Karpas-422 (cell line): Measurements from ENCODE around the gene ZCCHC17. TPM values are rescaled to one million over a fixed set of nuclear protein-coding genes. Genes with fewer than 3 reads are reported as not detected.

Experiments
- DNase-seq: peaks from one replicate; pipeline ENCODE4 v3.0.0-alpha.2; 2015
- H2AFZ ChIP-seq: fragments of 200-600 bp; sonication (generic); 2 replicates; pipeline ENCODE4 v1.6.1; 2014; ENCODE audit warnings: antibody characterized with exemption, low read length, mixed read lengths
- H3K27ac ChIP-seq: fragments of 200-600 bp; sonication (generic); 2 replicates; pipeline ENCODE4 v1.5.1; 2014; ENCODE audit warnings: mild to moderate bottlenecking, low read length, moderate library complexity
- H3K27me3 ChIP-seq: fragments of 200-600 bp; sonication (generic); 2 replicates; pipeline ENCODE4 v1.6.1; 2014; ENCODE audit warnings: low read length, mixed read lengths
- H3K36me3 ChIP-seq: fragments of 200-600 bp; sonication (generic); 2 replicates; pipeline ENCODE4 v1.6.1; 2014; ENCODE audit warnings: low read length, mixed read lengths; ENCODE audit not compliant: insufficient read depth
- H3K4me1 ChIP-seq: fragments of 200-600 bp; sonication (generic); 2 replicates; pipeline ENCODE4 v1.6.1; 2014; ENCODE audit warnings: mild to moderate bottlenecking, low read length, mixed read lengths
- H3K4me2 ChIP-seq: fragments of 200-600 bp; sonication (generic); 2 replicates; pipeline ENCODE4 v1.6.1; 2014; ENCODE audit warnings: low read length, low read depth, mild to moderate bottlenecking; ENCODE audit not compliant: poor library complexity, severe bottlenecking
- H3K4me3 ChIP-seq: fragments of 200-600 bp; sonication (generic); 2 replicates; pipeline ENCODE4 v1.5.1; 2014; ENCODE audit warnings: mild to moderate bottlenecking, antibody characterized with exemption, low read length, mixed read lengths
- H3K79me2 ChIP-seq: fragments of 200-600 bp; sonication (generic); 2 replicates; pipeline ENCODE4 v1.6.1; 2014; ENCODE audit warnings: mild to moderate bottlenecking, low read length, mixed read lengths
- H3K9ac ChIP-seq: fragments of 200-600 bp; sonication (generic); 2 replicates; pipeline ENCODE4 v1.6.0; 2014; ENCODE audit warnings: low read length
- H3K9me2 ChIP-seq: fragments of 200-600 bp; sonication (generic), shearing (Covaris generic); replicated peaks from 2 replicates; pipeline ENCODE4 v1.6.0; 2014; ENCODE audit warnings: mild to moderate bottlenecking, low read length, moderate library complexity; ENCODE audit not compliant: insufficient read depth
- H3K9me3 ChIP-seq: fragments of 300-700, 200-600 bp; sonication (generic); 2 replicates; pipeline ENCODE4 v1.6.1; 2014; ENCODE audit warnings: low read length, mixed read lengths
- H4K20me1 ChIP-seq: fragments of 200-600 bp; sonication (generic); 2 replicates; pipeline ENCODE4 v1.6.1; 2014; ENCODE audit warnings: mild to moderate bottlenecking, antibody characterized with exemption, low read length, low read depth; ENCODE audit not compliant: insufficient read depth
- total RNA-seq: library from RNA; depleted of rRNA; stranded (reverse); fragments of >200 nt; shearing (Covaris generic); gene quantifications from 2 replicates; pipeline ENCODE4 v1.2.3, GENCODE V29; 2014; ENCODE audit warnings: low replicate concordance

ZCCHC17 gene
- total RNA-seq, 1 experiment from 2014 or later: 18.5 TPM

DNA sequence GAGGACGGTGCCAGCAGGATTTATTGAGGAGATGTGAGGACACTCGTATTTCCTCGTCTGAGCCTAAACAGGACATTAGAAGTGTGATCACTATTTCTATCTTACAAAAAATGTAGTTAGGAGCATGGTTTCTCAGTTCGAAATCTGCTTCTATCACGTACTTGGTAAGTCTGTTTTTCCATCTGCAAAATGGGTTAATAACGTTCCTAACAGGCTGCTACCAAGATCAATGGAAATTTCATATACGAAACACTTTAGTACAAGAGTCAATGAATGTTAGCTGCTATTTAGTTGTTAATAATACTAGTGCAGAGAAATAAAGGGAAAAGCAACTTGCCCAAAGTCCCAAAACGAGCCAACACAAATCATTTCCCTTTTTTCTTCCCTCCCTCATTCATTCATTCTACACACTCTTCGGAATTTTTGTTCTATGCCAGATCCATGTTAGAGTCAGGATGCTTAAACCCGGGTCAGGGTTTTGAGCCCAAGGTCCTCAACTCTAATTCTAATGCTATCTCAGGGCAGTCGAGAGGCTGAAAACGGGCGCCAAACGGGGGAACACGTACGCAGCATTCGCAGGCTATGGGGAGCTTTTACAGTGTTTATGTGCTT lies 852 bp upstream of the ZCCHC17 start:
- Histone ChIP-seq H3K4me1 (peaks cover 30% of the 10 kb centered on the region), H3K27ac (peak overlapping the region; percentile 58), H3K9me2 (no peaks in the 10 kb centered on the region), H3K4me3 (peak overlapping the region; percentile 89), H3K36me3 (peaks cover 29% of the 10 kb centered on the region), H3K27me3 (no peaks in the 10 kb centered on the region), H2AFZ (peak overlapping the region; percentile 52; the same call in 1 of the 2 replicates), H3K4me2 (peak overlapping the region; percentile 84), H3K9me3 (no peaks in the 10 kb centered on the region), H3K79me2 (peaks cover 92% of the 10 kb centered on the region), H3K9ac (peak overlapping the region; percentile 88), H4K20me1 (0 out of 2 replicates have a peak, but pooled peaks cover 6% of the 10 kb centered on the region)
- no peak for DNase-seq

DNA sequence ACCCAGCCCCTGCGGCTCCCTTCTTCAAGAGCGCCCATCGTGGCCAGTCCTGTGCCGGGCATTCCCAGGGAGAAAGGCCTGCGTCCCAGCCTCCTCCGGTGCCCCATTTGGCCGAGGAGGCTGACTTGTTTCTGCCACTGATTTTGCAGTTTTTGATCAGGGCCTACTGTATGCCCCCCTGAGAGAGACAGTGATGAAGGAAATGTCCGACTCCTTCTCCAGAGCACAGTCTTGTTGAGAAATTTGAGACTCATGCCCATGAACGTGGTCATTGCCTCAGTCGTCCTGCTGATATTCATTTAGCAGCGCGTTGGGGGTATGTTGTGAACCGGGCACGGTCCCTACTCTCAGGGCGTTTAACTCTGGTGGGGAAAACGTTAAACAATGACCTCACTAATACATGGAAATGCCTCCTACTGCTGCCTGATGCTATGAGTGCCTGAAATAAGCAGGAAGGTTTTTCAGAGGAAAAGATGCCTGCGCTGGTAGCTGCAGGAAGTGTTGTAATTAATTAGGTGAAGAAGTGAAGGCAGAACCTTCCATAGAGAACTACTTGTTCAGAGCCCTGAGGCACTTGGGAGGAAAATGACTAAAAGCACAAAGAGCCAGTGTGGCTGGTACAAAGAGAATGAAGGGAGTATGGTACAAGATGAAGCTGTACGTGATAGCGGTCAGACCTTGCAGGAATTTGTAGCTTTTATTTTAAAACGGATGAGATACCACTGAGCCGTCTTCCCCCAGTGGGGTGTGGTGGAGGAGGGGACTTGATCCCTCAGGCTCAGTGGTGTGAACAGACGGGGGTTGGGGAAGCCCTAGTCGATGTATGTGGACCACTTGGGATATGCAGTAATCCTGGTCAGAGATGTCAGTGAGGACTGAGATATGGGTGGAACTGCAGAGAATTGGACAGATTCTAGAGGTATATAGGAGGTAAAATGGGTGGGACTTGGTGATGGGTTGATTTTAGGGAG lies 730 bp downstream of the ZCCHC17 start:
- peak overlapping the region; percentile 83 for H3K4me2 ChIP-seq
- peak overlapping the region; percentile 83 for H3K9ac ChIP-seq
- no peaks in the 10 kb centered on the region for H3K9me2 ChIP-seq
- peaks cover 96% of the 10 kb centered on the region for H3K79me2 ChIP-seq
- 0 out of 2 replicates have a peak, but pooled peaks cover 6% of the 10 kb centered on the region for H4K20me1 ChIP-seq
- H3K4me3 ChIP-seq: peak overlapping the region; percentile 89
- H2AFZ ChIP-seq: peak overlapping the region; percentile 6; the same call in 1 of the 2 replicates
- peak overlapping the region; percentile 40; the same call in 1 of the 2 replicates for H3K27ac ChIP-seq
- DNase-seq: peak; percentile 59
- peaks cover 30% of the 10 kb centered on the region for H3K4me1 ChIP-seq
- peaks cover 15% of the 10 kb centered on the region for H3K36me3 ChIP-seq
- no peaks in the 10 kb centered on the region for H3K9me3 ChIP-seq
- no peaks in the 10 kb centered on the region for H3K27me3 ChIP-seq

DNA sequence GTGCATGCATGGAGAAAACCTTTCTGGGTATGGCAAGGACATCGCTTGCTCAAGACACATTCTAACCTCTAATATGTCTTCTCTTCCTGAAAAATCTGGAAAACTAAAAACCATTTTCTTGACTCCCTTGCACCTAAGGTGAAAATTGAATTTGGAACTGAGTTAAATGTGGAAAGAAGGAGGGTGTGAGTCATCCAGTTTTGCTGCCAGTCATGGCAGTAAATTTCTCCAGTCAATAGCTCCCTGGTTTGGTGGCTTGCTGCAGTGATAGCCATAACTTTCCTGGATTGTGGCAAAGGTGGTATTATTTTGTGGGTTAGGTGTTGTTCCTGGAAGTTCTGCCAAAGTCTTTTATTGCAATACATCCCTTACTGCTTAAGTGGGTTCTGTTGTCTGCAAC lies 2.5 kb downstream of the ZCCHC17 start:
- no peaks in the 10 kb centered on the region for H3K9me3 ChIP-seq
- H3K36me3 ChIP-seq: peaks cover 3% of the 10 kb centered on the region; the same call in 1 of the 2 replicates
- H2AFZ ChIP-seq: no peak overlapping the region
- H3K27ac ChIP-seq: no peak overlapping the region
- no peak overlapping the region for H3K9ac ChIP-seq
- H3K9me2 ChIP-seq: no peaks in the 10 kb centered on the region
- H3K4me2 ChIP-seq: peak overlapping the region; percentile 83
- H3K4me1 ChIP-seq: peaks cover 30% of the 10 kb centered on the region
- H3K27me3 ChIP-seq: no peaks in the 10 kb centered on the region
- no peak overlapping the region for H3K4me3 ChIP-seq
- peaks cover 96% of the 10 kb centered on the region for H3K79me2 ChIP-seq
- DNase-seq: no peak
- no peaks in the 10 kb centered on the region for H4K20me1 ChIP-seq

DNA sequence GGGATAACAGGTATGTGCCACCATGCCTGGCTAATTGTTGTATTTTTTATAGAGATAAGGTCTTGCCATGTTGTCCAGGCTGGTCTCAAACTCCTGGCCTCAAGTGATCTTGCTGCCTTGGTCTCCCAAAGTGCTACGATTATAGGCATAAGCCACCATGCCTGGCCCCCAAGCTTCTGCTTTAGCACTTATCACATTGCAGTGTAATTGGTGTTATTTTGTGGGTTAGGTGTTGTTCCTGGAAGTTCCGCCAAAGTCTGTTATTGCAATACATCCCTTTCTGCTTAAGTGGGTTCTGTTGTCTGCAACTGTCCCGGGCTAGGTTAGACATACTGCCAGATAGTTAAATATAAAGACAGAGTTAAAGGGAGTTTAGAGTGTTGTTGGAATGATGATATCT lies 3.4 kb downstream of the ZCCHC17 start:
- Histone ChIP-seq H2AFZ (no peak overlapping the region), H3K4me3 (no peak overlapping the region), H4K20me1 (no peaks in the 10 kb centered on the region), H3K4me1 (peaks cover 25% of the 10 kb centered on the region), H3K9me2 (no peaks in the 10 kb centered on the region), H3K27me3 (no peaks in the 10 kb centered on the region), H3K36me3 (no peaks in the 10 kb centered on the region), H3K9ac (no peak overlapping the region), H3K79me2 (peaks cover 94% of the 10 kb centered on the region), H3K9me3 (no peaks in the 10 kb centered on the region), H3K4me2 (no peak overlapping the region), H3K27ac (no peak overlapping the region)
- no peak for DNase-seq

DNA sequence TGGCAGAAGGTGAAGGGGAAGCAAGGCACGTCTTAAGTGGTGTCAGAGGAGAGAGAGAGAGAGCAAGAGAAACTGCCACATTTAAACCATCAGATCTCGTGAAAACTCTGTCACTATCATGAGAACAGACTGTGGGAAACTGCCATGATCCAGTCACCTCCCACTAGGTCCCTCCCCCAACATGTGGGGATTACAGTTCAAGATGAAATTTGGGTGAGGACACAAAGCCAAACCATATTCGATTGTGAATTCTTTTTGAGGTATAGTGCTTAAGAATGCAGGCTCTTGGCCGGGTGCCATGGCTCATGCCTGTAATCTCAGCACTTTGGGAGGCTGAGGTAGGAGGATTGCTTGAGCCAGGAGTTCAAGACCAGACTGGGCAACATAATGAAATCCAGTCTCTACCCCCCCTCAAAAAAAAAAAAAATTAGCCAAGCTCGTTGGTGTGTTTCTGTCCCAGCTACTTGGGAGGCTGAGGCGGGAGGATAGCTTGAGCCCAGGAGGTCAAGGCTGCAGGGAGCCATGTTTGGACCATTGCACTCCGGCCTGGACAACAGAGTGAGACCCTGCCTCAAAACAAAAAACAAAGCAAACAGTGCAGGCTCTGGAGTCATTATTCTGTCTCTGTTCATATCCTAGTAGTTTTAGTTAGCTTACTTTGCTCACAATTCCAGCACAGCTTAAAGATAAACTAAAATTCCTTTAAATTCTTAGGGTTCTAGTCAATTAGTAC lies 6.0 kb downstream of the ZCCHC17 start:
- Histone ChIP-seq H3K79me2 (peaks cover 87% of the 10 kb centered on the region), H3K9ac (no peak overlapping the region), H4K20me1 (no peaks in the 10 kb centered on the region), H2AFZ (no peak overlapping the region), H3K4me3 (no peak overlapping the region), H3K36me3 (0 out of 2 replicates have a peak, but pooled peaks cover 3% of the 10 kb centered on the region), H3K9me2 (no peaks in the 10 kb centered on the region), H3K9me3 (no peaks in the 10 kb centered on the region), H3K27ac (no peak overlapping the region), H3K4me1 (peaks cover 18% of the 10 kb centered on the region), H3K27me3 (no peaks in the 10 kb centered on the region), H3K4me2 (no peak overlapping the region)
- DNase-seq: no peak

DNA sequence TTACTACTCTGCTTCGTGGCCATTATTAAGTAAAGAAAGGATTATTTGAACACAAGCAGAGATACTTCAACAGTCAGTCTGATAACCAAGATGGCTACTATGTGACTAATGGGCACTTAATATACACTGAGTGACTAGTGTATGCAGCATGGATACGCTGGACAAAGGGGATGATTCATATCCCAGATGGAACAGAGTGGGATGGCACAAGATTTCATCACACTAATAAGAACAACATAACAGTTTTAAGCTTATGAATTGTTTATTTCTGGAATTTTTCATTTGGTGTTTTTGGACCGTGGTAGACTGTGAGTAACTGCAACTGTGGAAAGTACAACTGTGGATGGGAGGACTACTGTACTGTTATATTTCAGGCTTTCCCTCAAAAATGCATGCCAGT lies 9.4 kb downstream of the ZCCHC17 start:
- no peak for DNase-seq
- H2AFZ ChIP-seq: no peak overlapping the region
- no peaks in the 10 kb centered on the region for H3K9me3 ChIP-seq
- no peaks in the 10 kb centered on the region for H3K9me2 ChIP-seq
- no peak overlapping the region for H3K27ac ChIP-seq
- H3K36me3 ChIP-seq: peaks cover 23% of the 10 kb centered on the region; the same call in 1 of the 2 replicates
- H3K4me3 ChIP-seq: no peak overlapping the region
- no peaks in the 10 kb centered on the region for H4K20me1 ChIP-seq
- H3K9ac ChIP-seq: no peak overlapping the region
- no peak overlapping the region for H3K4me2 ChIP-seq
- no peaks in the 10 kb centered on the region for H3K27me3 ChIP-seq
- H3K79me2 ChIP-seq: peaks cover 76% of the 10 kb centered on the region
- no peaks in the 10 kb centered on the region for H3K4me1 ChIP-seq

DNA sequence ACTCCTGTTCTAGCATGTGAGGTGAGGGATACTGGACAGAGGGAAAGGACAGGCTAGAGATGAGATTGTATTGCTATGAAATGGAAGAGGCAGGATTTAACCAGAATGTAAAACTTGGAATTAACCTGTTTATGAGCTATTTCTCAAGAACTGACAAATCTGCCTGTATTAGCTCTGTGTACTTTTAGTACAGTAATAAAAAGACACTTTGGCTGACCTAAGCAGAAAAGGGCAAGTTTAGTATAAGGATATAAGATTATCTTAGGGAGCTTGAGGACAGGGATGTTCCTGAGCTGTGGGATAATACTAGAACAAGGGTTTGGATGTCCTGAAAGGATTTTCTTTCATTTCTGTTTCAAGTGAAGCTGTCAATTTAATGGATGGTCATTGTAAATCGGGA lies 11.2 kb downstream of the ZCCHC17 start:
- Histone ChIP-seq H3K9me3 (no peaks in the 10 kb centered on the region), H3K27me3 (no peaks in the 10 kb centered on the region), H3K27ac (no peak overlapping the region), H3K36me3 (peaks cover 36% of the 10 kb centered on the region; the same call in 1 of the 2 replicates), H3K9ac (no peak overlapping the region), H2AFZ (no peak overlapping the region), H3K79me2 (peaks cover 59% of the 10 kb centered on the region), H3K4me1 (no peaks in the 10 kb centered on the region), H3K4me3 (no peak overlapping the region), H3K9me2 (no peaks in the 10 kb centered on the region), H4K20me1 (no peaks in the 10 kb centered on the region), H3K4me2 (no peak overlapping the region)
- no peak for DNase-seq
